ENCODE measurements around the gene MTMR10.
A peak's percentile ranks its signal among the peaks of the same experiment; 100 is the strongest.

Gene MTMR10

DNA sequence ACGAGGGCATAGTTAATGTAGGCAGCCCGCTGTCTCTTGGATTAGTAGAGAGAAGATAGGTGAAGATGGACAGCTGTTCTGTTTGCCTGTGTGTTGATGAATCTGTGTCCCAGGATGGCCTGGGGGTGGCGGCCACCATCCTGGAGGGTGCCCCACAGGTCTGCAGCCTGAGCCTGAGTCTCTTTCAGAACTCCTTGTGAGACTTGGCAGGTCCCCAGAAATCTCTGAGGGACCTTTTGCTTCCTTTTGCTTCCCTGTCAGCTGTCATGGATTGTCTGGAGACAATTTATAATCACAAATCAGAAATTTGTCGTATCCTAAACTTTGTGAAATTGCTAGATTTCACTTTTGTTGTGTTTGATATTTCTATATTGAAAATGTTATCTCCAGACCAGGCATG is 70.3 kb downstream of the MTMR10 start:
- no peak for DNase-seq (ENCODE audit: low read depth in 3 of 3)

DNA sequence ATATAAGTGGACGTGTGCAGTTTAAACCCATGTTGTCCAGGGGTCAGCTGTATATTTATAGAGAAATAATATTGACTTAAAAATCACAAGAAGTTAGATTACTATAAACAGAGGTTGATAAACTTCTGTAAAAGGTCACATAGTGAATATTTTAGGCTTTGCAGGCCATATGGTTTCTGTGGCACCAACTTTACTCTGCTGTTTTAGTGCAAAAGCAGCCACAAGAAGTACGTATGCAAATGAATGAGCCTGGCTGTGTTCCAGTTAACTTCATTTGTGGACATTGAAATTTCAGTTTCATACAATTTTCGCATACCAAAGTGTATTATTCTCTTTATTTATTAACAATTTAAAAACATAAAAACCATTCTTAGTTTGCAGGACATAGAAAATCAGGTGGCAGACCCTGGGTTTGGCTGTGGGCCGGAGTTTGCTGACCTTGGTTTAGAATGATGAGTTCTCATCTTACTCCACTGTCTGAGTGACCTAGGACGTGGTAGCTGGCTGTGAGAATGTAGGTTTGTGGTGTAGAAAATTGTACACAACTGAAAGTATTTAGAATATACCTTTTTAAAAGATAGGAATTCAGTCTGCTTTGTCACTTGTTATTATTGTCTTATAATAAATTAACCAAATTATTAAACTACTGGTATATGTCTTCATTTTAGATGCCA is 71.4 kb downstream of the MTMR10 start:
- no peak for DNase-seq (ENCODE audit: low read depth in 3 of 3)

DNA sequence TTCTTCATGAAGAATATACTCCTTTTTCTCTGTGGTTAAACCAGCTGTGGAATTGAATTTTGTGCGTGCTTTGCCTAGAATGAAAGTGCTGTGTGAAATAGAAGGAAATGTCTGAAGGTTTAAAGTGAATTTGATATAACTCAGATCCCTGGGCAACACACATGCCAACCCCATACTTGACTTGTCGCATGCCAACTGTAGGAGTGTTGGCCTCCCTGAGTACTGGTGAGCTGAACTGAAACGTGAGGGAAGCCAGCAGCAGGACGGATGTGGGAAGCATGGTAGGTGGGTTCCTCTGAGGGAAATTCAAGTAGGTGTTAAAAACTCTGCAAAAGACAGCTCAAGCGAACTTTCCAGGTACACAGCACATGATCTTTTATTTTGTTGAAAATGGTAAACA is 73.1 kb downstream of the MTMR10 start:
- no peak for DNase-seq (ENCODE audit: low read depth in 3 of 3)

DNA sequence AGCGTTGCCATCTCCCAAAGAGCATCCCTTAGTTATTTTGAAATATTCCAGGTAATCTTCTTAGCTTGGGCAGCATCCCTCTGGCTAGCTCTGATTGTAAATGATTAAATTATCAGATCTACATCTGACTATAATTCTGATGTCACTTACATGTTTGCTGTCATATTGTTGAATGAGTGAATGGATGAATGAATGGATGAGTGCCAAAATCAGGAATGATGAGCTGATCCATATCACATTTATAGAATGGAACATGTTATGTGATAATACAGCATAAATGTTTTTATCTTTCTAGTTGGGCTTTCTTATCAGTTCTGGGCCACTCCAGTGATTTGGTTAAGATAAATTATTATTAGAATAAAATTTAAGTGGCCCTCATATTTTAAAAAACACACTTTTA is 73.8 kb downstream of the MTMR10 start:
- DNase-seq (ENCODE audit: low read depth in 3 of 3): no peak

DNA sequence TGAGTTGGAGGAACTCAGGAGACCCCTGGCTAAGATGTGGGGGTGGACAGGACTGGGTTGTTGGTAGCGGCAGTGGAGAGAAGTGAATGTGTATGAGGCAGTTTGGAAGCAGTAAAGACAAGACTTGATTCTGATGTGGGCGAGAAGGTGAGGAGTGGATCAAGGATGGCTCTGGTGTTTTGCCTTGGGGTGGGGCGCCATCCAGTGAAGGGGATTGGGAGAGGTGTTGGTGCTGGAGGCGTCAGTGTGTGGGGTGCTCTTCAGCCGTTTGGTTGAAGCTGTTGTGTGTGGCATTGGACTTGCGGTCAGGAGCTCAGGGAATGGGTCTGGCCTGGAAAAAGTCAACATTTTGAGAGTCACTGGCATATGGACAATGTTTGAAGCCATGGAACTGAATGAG is 74.4 kb downstream of the MTMR10 start:
- DNase-seq (ENCODE audit: low read depth in 3 of 3): no peak

DNA sequence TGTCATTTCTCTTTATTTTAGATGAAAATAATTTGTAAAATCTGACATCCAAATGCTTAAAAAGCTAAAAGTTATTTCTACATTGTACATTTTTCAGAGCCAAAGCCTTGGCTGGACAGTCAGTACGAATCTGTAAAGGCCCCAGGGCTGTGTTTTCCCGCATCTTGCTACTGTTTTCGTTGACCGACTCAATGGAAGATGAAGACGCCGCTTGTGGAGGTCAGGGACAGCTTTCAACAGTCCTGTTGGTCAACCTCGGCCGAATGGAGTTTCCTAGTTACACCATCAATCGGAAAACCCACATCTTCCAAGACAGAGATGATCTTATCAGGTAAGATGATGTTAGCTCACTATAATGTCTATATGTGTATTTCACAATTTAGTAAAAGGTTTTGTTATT is 77.7 kb downstream of the MTMR10 start:
- DNase-seq (ENCODE audit: low read depth in 3 of 3): no peak

DNA sequence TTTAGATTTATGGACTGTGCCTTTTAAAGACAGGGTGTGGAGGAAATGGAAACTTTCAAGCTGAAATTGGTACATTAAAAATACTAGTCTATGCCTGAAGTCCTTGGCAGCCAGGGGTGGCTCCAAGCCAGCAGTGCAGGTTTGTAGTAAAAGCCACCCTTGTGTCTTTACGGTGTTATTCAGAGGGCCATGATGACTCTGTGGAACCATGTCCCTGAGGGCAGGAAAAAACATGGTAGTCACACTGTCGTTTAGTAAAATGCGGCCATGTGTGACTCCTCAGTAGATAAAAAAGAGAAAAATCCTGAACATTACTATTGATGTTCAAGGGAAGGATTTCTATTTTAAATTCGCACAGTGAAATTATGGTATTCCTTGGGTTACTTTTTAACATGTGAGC is 85.1 kb downstream of the MTMR10 start:
- no peak for DNase-seq (ENCODE audit: low read depth in 3 of 3)

DNA sequence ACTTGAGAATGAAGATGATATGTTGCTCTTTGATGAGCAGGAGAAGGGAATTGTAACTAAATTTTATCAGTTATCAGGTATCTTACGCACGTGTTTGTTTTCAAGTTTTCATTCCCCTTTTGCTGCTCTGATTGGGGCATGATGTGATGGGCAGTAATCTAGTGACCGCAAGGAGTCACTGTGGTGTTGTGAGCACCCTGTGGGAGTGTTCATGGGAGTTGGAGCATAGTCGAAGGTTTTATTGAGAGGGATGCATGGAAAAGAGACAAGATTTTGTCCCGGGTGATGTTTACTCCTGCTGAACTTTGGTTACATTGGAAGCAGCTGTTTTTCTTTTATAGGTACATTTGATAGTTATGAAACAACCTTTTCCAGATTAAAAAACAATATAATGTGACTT is 85.6 kb downstream of the MTMR10 start:
- DNase-seq (ENCODE audit: low read depth in 3 of 3): no peak

DNA sequence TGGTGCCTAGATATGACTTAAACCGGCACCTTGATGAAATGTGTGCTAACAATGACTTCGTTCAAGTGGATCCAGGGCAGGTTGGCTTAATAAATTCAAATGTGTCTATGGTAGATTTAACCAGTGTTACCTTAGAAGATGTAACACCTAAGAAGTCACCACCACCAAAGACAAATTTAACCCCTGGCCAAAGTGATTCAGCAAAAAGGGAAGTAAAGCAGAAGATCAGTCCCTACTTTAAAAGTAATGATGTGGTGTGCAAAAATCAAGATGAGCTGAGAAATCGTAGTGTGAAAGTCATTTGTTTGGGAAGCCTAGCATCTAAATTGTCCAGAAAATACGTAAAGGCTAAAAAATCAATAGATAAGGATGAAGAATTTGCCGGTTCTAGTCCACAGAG is 86.6 kb downstream of the MTMR10 start:
- no peak for DNase-seq (ENCODE audit: low read depth in 3 of 3)

DNA sequence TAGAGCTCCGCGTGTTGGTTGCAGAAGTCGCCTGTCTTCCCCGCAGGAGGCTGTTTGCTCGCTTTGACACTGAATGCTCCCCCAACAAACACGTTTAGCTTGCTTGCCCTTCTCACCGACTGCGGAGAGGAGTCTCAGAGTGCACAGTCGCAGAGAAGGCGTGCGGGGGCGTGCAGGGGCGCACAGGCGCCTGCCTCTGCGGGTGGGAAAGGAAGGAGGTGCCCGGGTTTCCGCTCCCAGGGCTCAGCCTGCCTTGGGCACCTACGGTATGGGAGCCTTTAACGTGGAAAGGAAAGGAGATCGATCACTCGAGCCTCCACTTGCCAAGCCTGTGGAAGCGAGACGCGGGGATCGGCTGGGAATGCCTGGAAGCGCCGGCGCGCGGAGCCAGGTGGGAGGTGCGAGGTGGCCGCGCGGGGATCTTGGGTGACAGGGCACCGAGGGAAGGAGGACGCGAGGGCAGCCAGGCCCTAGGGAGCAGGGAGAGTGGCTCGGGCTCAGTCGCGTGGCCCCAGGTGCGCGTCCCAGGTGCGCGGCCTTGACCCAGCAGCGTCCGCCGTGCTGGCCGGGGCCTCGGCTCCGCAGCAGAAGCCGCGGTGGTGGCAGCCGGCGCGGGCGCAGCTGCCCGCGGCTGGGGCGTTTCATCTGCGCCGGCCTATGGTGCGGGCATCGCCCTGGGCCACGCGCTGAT is 87.8 kb downstream of the MTMR10 start, which contains the start of gene FAN1:
TSS of gene FAN1 (plus strand) at position 419 of the 691 bp plus-strand sequence. CDS start 749 bp downstream, outside the sequence.
- peak; percentile 57 to 70 (median 67) for DNase-seq (ENCODE audit: low read depth in 3 of 3)

DNA sequence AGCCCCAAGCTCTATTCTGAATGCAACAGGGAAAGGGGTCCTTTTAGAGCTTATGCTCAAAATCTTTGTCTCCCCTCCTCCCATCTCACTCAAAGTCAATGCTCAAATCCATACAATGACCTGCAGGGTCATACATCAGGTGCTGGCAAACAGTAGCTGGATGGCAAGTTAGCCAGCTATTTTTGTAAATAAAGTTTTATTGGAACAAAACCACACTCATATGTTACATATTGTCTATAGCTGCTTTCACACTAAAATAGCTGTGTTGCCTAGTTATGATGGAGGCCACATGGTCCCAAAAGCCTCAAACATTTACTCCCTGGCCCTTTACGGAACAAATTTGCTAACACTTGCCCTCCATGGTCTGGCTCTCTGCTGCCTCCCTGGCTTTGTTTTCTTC is 89.5 kb downstream of the MTMR10 start:
- no peak for DNase-seq (ENCODE audit: low read depth in 3 of 3)

DNA sequence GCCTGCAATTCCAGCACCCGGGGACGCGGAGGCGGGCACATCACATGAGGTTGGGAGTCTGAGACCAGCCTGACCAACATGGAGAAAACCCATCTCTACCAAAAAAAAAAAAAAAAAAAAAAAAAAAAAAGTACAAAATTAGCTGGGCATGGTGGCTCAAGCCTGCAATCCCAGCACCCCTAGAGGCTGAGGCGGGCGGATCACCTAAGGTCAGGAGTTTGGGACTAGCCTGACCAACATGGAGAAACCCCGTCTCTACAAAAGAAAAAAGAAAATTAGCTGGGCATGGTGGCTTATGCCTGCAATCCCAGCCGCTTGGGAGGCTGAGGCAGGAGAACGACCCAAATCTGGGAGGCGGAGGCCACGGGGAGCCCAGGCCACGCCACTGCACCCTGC is 95.2 kb downstream of the MTMR10 start:
- no peak for DNase-seq (ENCODE audit: low read depth in 3 of 3)

DNA sequence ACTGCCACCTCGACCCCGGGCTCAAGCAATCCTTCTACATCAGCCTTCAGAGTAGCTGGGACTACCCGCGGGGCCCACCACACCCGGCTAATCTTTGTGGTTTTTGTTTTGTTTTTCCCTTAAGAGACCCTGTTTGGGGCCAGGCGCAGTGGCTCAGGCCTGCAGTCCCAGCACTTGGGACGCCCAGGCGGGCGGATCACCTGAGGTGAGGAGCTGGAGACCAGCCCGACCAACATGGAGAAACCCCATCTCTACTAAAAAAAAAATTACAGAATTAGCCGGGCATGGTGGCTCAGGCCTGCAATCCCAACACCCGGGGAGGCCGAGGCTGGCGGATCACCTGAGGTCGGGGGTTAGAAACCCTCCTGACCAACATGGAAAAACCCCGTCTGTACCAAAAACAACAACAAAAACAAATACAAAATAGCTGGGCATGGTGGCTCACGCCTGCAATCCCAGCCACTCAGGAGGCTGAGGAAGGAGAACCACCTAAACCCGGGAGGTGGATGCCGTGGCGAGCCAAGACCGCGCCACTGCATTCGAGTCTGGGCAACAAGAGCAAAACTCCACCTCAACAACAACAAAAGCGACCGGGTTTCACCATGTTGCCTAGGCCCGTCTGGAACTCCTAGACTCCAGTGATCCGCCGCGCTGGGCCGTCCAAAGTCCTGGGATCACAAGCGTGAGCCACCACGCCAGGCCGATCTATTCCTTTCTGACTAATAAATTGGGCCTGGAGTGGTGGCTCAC is 95.8 kb downstream of the MTMR10 start:
- no peak for DNase-seq (ENCODE audit: low read depth in 3 of 3)

DNA sequence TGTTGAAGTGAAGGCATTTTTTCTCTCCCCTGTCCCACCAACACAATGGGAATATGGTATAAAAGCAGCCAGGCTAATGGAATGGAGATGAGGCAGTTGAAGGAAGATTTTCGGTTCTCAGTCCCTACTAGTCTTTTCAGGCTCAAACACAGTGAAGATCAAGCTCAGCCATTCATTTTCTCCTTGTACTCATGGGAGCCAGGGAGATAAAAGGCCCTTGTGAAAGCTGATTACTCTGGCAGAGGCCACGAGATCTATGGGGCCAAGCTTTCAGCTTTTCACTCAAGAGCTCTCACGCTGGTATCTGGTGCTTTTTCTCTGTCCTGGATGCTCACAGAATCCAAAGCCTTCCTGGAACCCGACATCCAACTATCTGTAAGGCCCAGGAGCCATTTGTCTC is 102.2 kb downstream of the MTMR10 start:
- DNase-seq (ENCODE audit: low read depth in 3 of 3): no peak
